Cardiac fibroblast (primary cell): ENCODE results near the gene TMEM164.

Source experiments
- DNase-seq, 2 donors: peaks; one replicate each; pipeline versions ENCODE4 v3.0.0 to v3.0.0-alpha.2; 2010; ENCODE audit warnings: low read depth in 2 of 2
- H3K4me3 ChIP-seq, 2 donors: replicated peaks in 1 of 2; 1 replicate in 1 of 2; 2 replicates in 1 of 2; pipeline ENCODE4 v1.5.1; 2011; ENCODE audit warnings: low read depth in 2 of 2, low read length in 2 of 2, mild to moderate bottlenecking in 2 of 2, moderate library complexity in 1 of 2
- CTCF ChIP-seq: IDR thresholded peaks from one replicate; pipeline ENCODE4 v1.5.1; 2011; ENCODE audit warnings: low read depth, mild to moderate bottlenecking, low read length, inconsistent platforms

Gene TMEM164

GRCh38 chrX:110114260-110114776 lies 111.4 kb downstream of the TMEM164 start:
- TF ChIP-seq CTCF: no peak
- H3K4me3 ChIP-seq: no peak overlapping the region
- DNase-seq: no peak

- no peak for TF ChIP-seq CTCF
These were observed 113.4 kb downstream of the TMEM164 start for GRCh38 chrX:110116066-110116980.

GRCh38 chrX:110118530-110118929 lies 115.6 kb downstream of the TMEM164 start:
- no peak for DNase-seq
- no peak for TF ChIP-seq CTCF
- no peak overlapping the region for H3K4me3 ChIP-seq

More at GRCh38 chrX:110116066-110116980, 113.4 kb downstream of the TMEM164 start:
- H3K4me3 ChIP-seq: no peak overlapping the region
- no peak for DNase-seq

GRCh38 chrX:110119480-110119879 lies 116.6 kb downstream of the TMEM164 start:
- no peak for TF ChIP-seq CTCF

GRCh38 chrX:110120025-110120424 lies 117.1 kb downstream of the TMEM164 start:
- no peak for TF ChIP-seq CTCF
- no peak overlapping the region for H3K4me3 ChIP-seq
- DNase-seq: peak in 1 of 2 donors; percentile 26

More at GRCh38 chrX:110119480-110119879, 116.6 kb downstream of the TMEM164 start:
- no peak for DNase-seq
- H3K4me3 ChIP-seq: no peak overlapping the region

- H3K4me3 ChIP-seq: no peak overlapping the region
- peak; percentile 31 to 58 for DNase-seq
- no peak for TF ChIP-seq CTCF
These were observed 120.4 kb downstream of the TMEM164 start for GRCh38 chrX:110123331-110123782.
